NCI-H510A treated with DMSO at 0.1 percent for 48 hours (cell line): Measurements from ENCODE around the gene UGT2B7.
"Not testable (repeated sequence)": the region's sequence is repeated elsewhere in the genome, so short reads cannot be mapped to it uniquely, and the experiment has no call there.

Experiments used
- DNase-seq: peaks from one replicate; lab custom pipeline; 2025; lab: John Stamatoyannopoulos, UW

Gene UGT2B7

GRCh38 chr4:69088473-69088872 lies 7.8 kb upstream of the UGT2B7 start:
- no peak for DNase-seq

GRCh38 chr4:69089388-69089787 lies 6.9 kb upstream of the UGT2B7 start:
- no peak for DNase-seq

GRCh38 chr4:69092190-69092589 lies 4.1 kb upstream of the UGT2B7 start:
- DNase-seq: peak; percentile 22

GRCh38 chr4:69092980-69093568 lies 3.2 kb upstream of the UGT2B7 start:
- no peak for DNase-seq

GRCh38 chr4:69093681-69094080 lies 2.6 kb upstream of the UGT2B7 start:
- no peak for DNase-seq

- no peak for DNase-seq
Observed at GRCh38 chr4:69095301-69095731, 958 bp upstream of the UGT2B7 start.

- DNase-seq: no peak
Observed at GRCh38 chr4:69096810-69097209, 536 bp downstream of the UGT2B7 start.

GRCh38 chr4:69098470-69098869 lies 2.2 kb downstream of the UGT2B7 start:
- DNase-seq: no peak

- no peak for DNase-seq
Observed at GRCh38 chr4:69099910-69100309, 3.6 kb downstream of the UGT2B7 start.

GRCh38 chr4:69102668-69103067 lies 6.4 kb downstream of the UGT2B7 start:
- not testable (repeated sequence) for DNase-seq

- DNase-seq: no peak
Observed at GRCh38 chr4:69104719-69105275, 8.5 kb downstream of the UGT2B7 start.

GRCh38 chr4:69115151-69115850 lies 19.0 kb downstream of the UGT2B7 start:
- DNase-seq: not testable (repeated sequence)

GRCh38 chr4:69115851-69116213 lies 19.6 kb downstream of the UGT2B7 start:
- no peak for DNase-seq

- no peak for DNase-seq
Observed at GRCh38 chr4:69116645-69117321, 20.5 kb downstream of the UGT2B7 start.

- DNase-seq: no peak
Observed at GRCh38 chr4:69120870-69121269, 24.6 kb downstream of the UGT2B7 start.

- no peak for DNase-seq
Observed at GRCh38 chr4:69122476-69122875, 26.2 kb downstream of the UGT2B7 start.

GRCh38 chr4:69124941-69125340 lies 28.7 kb downstream of the UGT2B7 start:
- no peak for DNase-seq

GRCh38 chr4:69126024-69126423 lies 29.8 kb downstream of the UGT2B7 start:
- DNase-seq: no peak

GRCh38 chr4:69133993-69134392 lies 37.7 kb downstream of the UGT2B7 start:
- no peak for DNase-seq

- no peak for DNase-seq
Observed at GRCh38 chr4:69134471-69134870, 38.2 kb downstream of the UGT2B7 start.

- DNase-seq: no peak
Observed at GRCh38 chr4:69141320-69141719, 45.0 kb downstream of the UGT2B7 start.

- no peak for DNase-seq
Observed at GRCh38 chr4:69147334-69147733, 51.1 kb downstream of the UGT2B7 start.

- no peak for DNase-seq
Observed at GRCh38 chr4:69154021-69154420, 57.7 kb downstream of the UGT2B7 start.
